HCT116 (cell line): ENCODE measurements around the gene ALDH1A1. TPM values are rescaled to one million over a fixed set of nuclear protein-coding genes. Genes with fewer than 3 reads are reported as not detected.

Experiments
- ATAC-seq: fragments of 200-7000 bp; cut with Tn5 transposase; 2 replicates; pipeline ENCODE4 v1.9.1; 2020; ENCODE audit warnings: mild to moderate bottlenecking, moderate library complexity
- BruUV-seq: library from RNA; stranded (reverse); fragments of 400-500 nt; replicated peaks from 2 replicates; lab custom pipeline; 2021; lab: Mats Ljungman, UMichigan
- CTCF ChIA-PET: fragments of 300-600 bp; sonication (Branson Sonifier 250); formaldehyde crosslinking; loops from one replicate; lab custom pipeline; 2021; ENCODE audit warnings: antibody characterized with exemption; lab: Charles Lee
- POLR2A ChIA-PET: fragments of 300-600, 350-600 bp; sonication (Branson Sonifier 250); formaldehyde crosslinking; loops from one replicate; lab custom pipeline; 2021; ENCODE audit warnings: antibody characterized with exemption; lab: Charles Lee
- RAD21 ChIA-PET, 2 experiments: fragments of 300-600 bp; sonication (Branson Sonifier 250); formaldehyde crosslinking; loops; one replicate each; lab custom pipeline; 2023; ENCODE audit warnings: low total read pairs in 2 of 2; ENCODE audit not compliant: uncharacterized antibody in 2 of 2, unreplicated experiment in 2 of 2, low non-redundant PET in 1 of 2; lab: Charles Lee
- DNase-seq: peaks from one replicate; pipeline ENCODE4 v3.0.0-alpha.2; 2010; ENCODE audit warnings: low read depth, low spot score
- H2AFZ ChIP-seq: fragments of 200-600 bp; shearing (Covaris generic), sonication (generic); 2 replicates; pipeline ENCODE4 v1.6.1; 2017; ENCODE audit warnings: low read depth, mixed run types, mixed read lengths, antibody characterized with exemption, low read length; ENCODE audit not compliant: poor library complexity, severe bottlenecking
- H3K27ac ChIP-seq: 2 replicates; pipeline ENCODE4 v1.5.1; 2012; ENCODE audit warnings: low read depth, low read length
- H3K27me3 ChIP-seq: fragments of 200-600 bp; sonication (generic); 2 replicates; pipeline ENCODE4 v1.6.1; 2016; ENCODE audit warnings: mixed run types, low read length, mixed read lengths; ENCODE audit not compliant: insufficient read depth
- H3K36me3 ChIP-seq, 2 experiments: fragments of 200-500 bp in 1 of 2; fragments of 200-600 bp in 1 of 2; sonication (Bioruptor generic) in 1 of 2; sonication (generic) in 1 of 2; 2 replicates each; pipeline versions ENCODE4 v1.5.1 to v1.6.1; 2014 to 2016; ENCODE audit warnings: low read length in 2 of 2, inconsistent platforms in 1 of 2, mixed read lengths in 1 of 2, mixed run types in 1 of 2; ENCODE audit not compliant: insufficient read depth in 2 of 2, control insufficient read depth in 1 of 2
- H3K4me1 ChIP-seq, 2 experiments: fragments of 200-600 bp in 1 of 2; sonication (generic) in 1 of 2; 2 replicates each; pipeline versions ENCODE4 v1.5.1 to v1.6.1; 2012 to 2017; ENCODE audit warnings: low read length in 2 of 2, inconsistent platforms in 1 of 2, mild to moderate bottlenecking in 1 of 2, mixed read lengths in 1 of 2, mixed run types in 1 of 2, moderate library complexity in 1 of 2; ENCODE audit not compliant: insufficient read depth in 2 of 2, control insufficient read depth in 1 of 2
- H3K4me2 ChIP-seq: fragments of 200-600 bp; sonication (generic); 2 replicates; pipeline ENCODE4 v1.6.1; 2017; ENCODE audit warnings: mixed run types, low read length, mixed read lengths
- H3K4me3 ChIP-seq, 2 experiments: fragments of 200-600 bp in 1 of 2; sonication (generic) in 1 of 2; replicated peaks in 1 of 2; 2 replicates each; pipeline ENCODE4 v1.5.1; 2011 to 2016; ENCODE audit warnings: low read length in 2 of 2, control low read depth in 1 of 2, low read depth in 1 of 2, mild to moderate bottlenecking in 1 of 2, mixed read lengths in 1 of 2, mixed run types in 1 of 2
- H3K79me2 ChIP-seq: fragments of 200-600 bp; sonication (generic); 2 replicates; pipeline ENCODE4 v1.6.1; 2017; ENCODE audit warnings: mild to moderate bottlenecking, mixed run types, low read length, moderate library complexity, mixed read lengths; ENCODE audit not compliant: insufficient read depth
- H3K9ac ChIP-seq: fragments of 200-600 bp; sonication (generic); 2 replicates; pipeline ENCODE4 v1.6.1; 2016; ENCODE audit warnings: low read length, mixed read lengths
- H3K9me2 ChIP-seq: fragments of 200-600 bp; sonication (generic), shearing (Covaris generic); 2 replicates; pipeline ENCODE4 v1.6.1; 2017; ENCODE audit warnings: mixed run types, mild to moderate bottlenecking, moderate library complexity; ENCODE audit not compliant: insufficient read depth
- H3K9me3 ChIP-seq, 2 experiments: fragments of 200-500 bp in 1 of 2; fragments of 200-600 bp in 1 of 2; sonication (Bioruptor generic) in 1 of 2; sonication (generic) in 1 of 2; 2 replicates each; pipeline ENCODE4 v1.6.1; 2014 to 2017; ENCODE audit warnings: low read length in 2 of 2, mixed read lengths in 2 of 2, inconsistent platforms in 1 of 2, low read depth in 1 of 2, mild to moderate bottlenecking in 1 of 2, mixed run types in 1 of 2, moderate library complexity in 1 of 2; ENCODE audit not compliant: control insufficient read depth in 1 of 2, insufficient read depth in 1 of 2
- H4K20me1 ChIP-seq: fragments of 200-600 bp; sonication (generic), shearing (Covaris generic); 2 replicates; pipeline ENCODE4 v1.6.1; 2017; ENCODE audit warnings: mixed run types, mild to moderate bottlenecking, moderate library complexity; ENCODE audit not compliant: insufficient read depth
- CBX3 ChIP-seq: IDR thresholded peaks from 2 replicates; pipeline ENCODE4 v1.6.1; 2012; ENCODE audit warnings: low read depth
- CEBPB ChIP-seq: IDR thresholded peaks from 2 replicates; pipeline ENCODE4 v1.6.1; 2012; ENCODE audit warnings: low read depth
- EGR1 ChIP-seq: IDR thresholded peaks from 2 replicates; pipeline ENCODE4 v1.6.1; 2012; ENCODE audit warnings: low read depth
- ELF1 ChIP-seq: IDR thresholded peaks from 2 replicates; pipeline ENCODE4 v1.6.1; 2012; ENCODE audit warnings: low read depth, borderline replicate concordance
- EZH2 ChIP-seq: fragments of 200-600 bp; sonication (generic); IDR thresholded peaks from 2 replicates; pipeline ENCODE4 v1.6.1; 2017; ENCODE audit warnings: antibody characterized with exemption, mixed run types
- EZH2phosphoT487 ChIP-seq: fragments of 200-600 bp; IDR thresholded peaks from 2 replicates; pipeline ENCODE4 v1.6.1; 2018; ENCODE audit warnings: antibody characterized with exemption, borderline replicate concordance
- FOSL1 ChIP-seq: IDR thresholded peaks from 2 replicates; pipeline ENCODE4 v1.6.1; 2012; ENCODE audit warnings: low read depth
- POLR2A ChIP-seq: IDR thresholded peaks from 2 replicates; pipeline ENCODE4 v1.7.0; 2011; ENCODE audit warnings: borderline replicate concordance; ENCODE audit not compliant: insufficient read depth, insufficient read length; ENCODE audit errors: extremely low read depth
- POLR2AphosphoS5 ChIP-seq: IDR thresholded peaks from 2 replicates; pipeline ENCODE4 v1.6.1; 2011; ENCODE audit warnings: mild to moderate bottlenecking, low read depth, low read length, moderate library complexity
- RAD21 ChIP-seq: IDR thresholded peaks from 2 replicates; pipeline ENCODE4 v1.6.1; 2012; ENCODE audit warnings: low read depth, mild to moderate bottlenecking
- SIN3A ChIP-seq: IDR thresholded peaks from 2 replicates; pipeline ENCODE4 v1.6.1; 2012; ENCODE audit warnings: low read depth
- TCF7L2 ChIP-seq: IDR thresholded peaks from 2 replicates; pipeline ENCODE4 v1.7.0; 2011; ENCODE audit warnings: borderline replicate concordance, inconsistent platforms; ENCODE audit not compliant: insufficient read depth, insufficient read length; ENCODE audit errors: extremely low read depth
- YY1 ChIP-seq: IDR thresholded peaks from 2 replicates; pipeline ENCODE4 v1.6.1; 2011; ENCODE audit warnings: low read length, low read depth, moderate library complexity, mild to moderate bottlenecking; ENCODE audit not compliant: insufficient replicate concordance; ENCODE audit errors: extremely low read depth
- ZFX ChIP-seq: fragments of 450-650 bp; IDR thresholded peaks from 2 replicates; pipeline ENCODE4 v1.6.1; 2017
- ZNF274 ChIP-seq: fragments of 200-500 bp; sonication (Bioruptor generic); IDR thresholded peaks from 2 replicates; pipeline ENCODE4 v1.6.1; 2014; ENCODE audit warnings: mild to moderate bottlenecking, low read depth, low read length, inconsistent platforms
- intact Hi-C: fragments of 100-400 bp; cut with micrococcal nuclease; formaldehyde crosslinking; loops from 2 replicates; pipeline ENCODE4 v1.10.0; 2022
- total RNA-seq: library from RNA; stranded (reverse); gene quantifications from one replicate; pipeline ENCODE4 v1.2.1, GENCODE V29; 2021; ENCODE audit not compliant: unreplicated experiment
- TF ChIP-seq, protein P1 (sequence below): IDR thresholded peaks from 2 replicates; pipeline ENCODE4 v1.6.1; 2011; ENCODE audit warnings: mild to moderate bottlenecking, low read length, moderate library complexity; ENCODE audit not compliant: insufficient replicate concordance; ENCODE audit errors: extremely low read depth
- TF ChIP-seq, protein P2 (sequence below): IDR thresholded peaks from 2 replicates; pipeline ENCODE4 v1.6.1; 2012
- TF ChIP-seq, protein P3 (sequence below): IDR thresholded peaks from 2 replicates; pipeline ENCODE4 v1.6.1; 2012; ENCODE audit warnings: low read depth
- TF ChIP-seq, protein P4 (sequence below): IDR thresholded peaks from 2 replicates; pipeline ENCODE4 v1.6.1; 2012

Gene ALDH1A1
- total RNA-seq, 1 experiment from 2014 or later = 0.44 TPM

DNA sequence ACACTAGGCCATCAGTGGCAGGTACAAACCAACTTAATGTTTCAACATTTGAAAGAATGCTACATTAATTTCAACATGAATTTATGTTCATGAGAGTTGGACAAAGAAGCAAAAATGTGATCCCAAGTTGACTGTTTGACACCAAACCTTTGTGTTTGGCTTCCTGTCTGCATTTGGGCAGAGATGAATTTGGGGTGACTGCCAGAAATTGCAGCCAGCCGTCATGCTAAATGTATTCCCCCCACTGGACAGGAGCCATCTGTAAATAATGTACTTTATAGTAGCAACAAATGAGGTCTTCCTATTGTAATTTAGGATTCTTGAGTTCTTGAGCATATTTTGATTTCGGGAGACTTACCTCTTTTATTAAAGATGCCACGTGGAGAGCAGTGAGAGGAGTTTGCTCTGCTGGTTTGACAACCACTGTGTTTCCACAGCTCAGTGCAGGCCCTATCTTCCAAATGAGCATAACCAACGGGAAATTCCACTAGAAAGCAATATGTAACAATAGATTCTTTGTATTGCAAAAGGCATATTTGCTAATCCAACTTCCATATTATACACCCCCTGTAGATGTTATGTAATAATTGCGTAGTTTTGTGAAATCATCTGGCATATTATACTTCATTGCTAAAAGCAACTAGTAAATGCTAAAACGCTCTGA is 27.6 kb downstream of the ALDH1A1 start:
- H3K9me2 ChIP-seq = no peaks in the 10 kb centered on the region
- H3K4me2 ChIP-seq = no peak overlapping the region
- no peaks in the 10 kb centered on the region for H3K27me3 ChIP-seq
- no peak for TF ChIP-seq POLR2A
- TF ChIP-seq POLR2AphosphoS5 = no peak
- TF ChIP-seq, protein P1, sequence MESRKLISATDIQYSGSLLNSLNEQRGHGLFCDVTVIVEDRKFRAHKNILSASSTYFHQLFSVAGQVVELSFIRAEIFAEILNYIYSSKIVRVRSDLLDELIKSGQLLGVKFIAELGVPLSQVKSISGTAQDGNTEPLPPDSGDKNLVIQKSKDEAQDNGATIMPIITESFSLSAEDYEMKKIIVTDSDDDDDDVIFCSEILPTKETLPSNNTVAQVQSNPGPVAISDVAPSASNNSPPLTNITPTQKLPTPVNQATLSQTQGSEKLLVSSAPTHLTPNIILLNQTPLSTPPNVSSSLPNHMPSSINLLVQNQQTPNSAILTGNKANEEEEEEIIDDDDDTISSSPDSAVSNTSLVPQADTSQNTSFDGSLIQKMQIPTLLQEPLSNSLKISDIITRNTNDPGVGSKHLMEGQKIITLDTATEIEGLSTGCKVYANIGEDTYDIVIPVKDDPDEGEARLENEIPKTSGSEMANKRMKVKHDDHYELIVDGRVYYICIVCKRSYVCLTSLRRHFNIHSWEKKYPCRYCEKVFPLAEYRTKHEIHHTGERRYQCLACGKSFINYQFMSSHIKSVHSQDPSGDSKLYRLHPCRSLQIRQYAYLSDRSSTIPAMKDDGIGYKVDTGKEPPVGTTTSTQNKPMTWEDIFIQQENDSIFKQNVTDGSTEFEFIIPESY = no peak
- TF ChIP-seq ELF1 = no peak
- TF ChIP-seq, protein P2, sequence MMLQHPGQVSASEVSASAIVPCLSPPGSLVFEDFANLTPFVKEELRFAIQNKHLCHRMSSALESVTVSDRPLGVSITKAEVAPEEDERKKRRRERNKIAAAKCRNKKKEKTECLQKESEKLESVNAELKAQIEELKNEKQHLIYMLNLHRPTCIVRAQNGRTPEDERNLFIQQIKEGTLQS = no peak
- TF ChIP-seq EZH2phosphoT487 = no peak
- TF ChIP-seq ZFX = no peak
- no peak for TF ChIP-seq SIN3A
- no peak for TF ChIP-seq YY1
- no peak for TF ChIP-seq EGR1
- TF ChIP-seq CEBPB = no peak
- TF ChIP-seq, protein P3, sequence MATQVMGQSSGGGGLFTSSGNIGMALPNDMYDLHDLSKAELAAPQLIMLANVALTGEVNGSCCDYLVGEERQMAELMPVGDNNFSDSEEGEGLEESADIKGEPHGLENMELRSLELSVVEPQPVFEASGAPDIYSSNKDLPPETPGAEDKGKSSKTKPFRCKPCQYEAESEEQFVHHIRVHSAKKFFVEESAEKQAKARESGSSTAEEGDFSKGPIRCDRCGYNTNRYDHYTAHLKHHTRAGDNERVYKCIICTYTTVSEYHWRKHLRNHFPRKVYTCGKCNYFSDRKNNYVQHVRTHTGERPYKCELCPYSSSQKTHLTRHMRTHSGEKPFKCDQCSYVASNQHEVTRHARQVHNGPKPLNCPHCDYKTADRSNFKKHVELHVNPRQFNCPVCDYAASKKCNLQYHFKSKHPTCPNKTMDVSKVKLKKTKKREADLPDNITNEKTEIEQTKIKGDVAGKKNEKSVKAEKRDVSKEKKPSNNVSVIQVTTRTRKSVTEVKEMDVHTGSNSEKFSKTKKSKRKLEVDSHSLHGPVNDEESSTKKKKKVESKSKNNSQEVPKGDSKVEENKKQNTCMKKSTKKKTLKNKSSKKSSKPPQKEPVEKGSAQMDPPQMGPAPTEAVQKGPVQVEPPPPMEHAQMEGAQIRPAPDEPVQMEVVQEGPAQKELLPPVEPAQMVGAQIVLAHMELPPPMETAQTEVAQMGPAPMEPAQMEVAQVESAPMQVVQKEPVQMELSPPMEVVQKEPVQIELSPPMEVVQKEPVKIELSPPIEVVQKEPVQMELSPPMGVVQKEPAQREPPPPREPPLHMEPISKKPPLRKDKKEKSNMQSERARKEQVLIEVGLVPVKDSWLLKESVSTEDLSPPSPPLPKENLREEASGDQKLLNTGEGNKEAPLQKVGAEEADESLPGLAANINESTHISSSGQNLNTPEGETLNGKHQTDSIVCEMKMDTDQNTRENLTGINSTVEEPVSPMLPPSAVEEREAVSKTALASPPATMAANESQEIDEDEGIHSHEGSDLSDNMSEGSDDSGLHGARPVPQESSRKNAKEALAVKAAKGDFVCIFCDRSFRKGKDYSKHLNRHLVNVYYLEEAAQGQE = no peak
- TF ChIP-seq, protein P4, sequence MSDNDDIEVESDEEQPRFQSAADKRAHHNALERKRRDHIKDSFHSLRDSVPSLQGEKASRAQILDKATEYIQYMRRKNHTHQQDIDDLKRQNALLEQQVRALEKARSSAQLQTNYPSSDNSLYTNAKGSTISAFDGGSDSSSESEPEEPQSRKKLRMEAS = no peak
- TF ChIP-seq CBX3 = no peak
- no peak for TF ChIP-seq RAD21
- no peak for TF ChIP-seq EZH2
- no peak for TF ChIP-seq FOSL1
- TF ChIP-seq TCF7L2 = no peak
- TF ChIP-seq ZNF274 = no peak
- no peaks in the 10 kb centered on the region for H3K9me3 ChIP-seq
- H3K79me2 ChIP-seq = no peaks in the 10 kb centered on the region
- no peaks in the 10 kb centered on the region for H3K36me3 ChIP-seq
- BruUV-seq = no TSS peak
- ATAC-seq (no peak), DNase-seq (no peak)
- RAD21 ChIA-PET = no interaction called here
- POLR2A ChIA-PET = no interaction called here
- H3K9ac ChIP-seq = no peak overlapping the region
- H3K4me1 ChIP-seq = no peaks in the 10 kb centered on the region
- intact Hi-C loops = no loop called here
- no peak overlapping the region for H3K27ac ChIP-seq
- no peak overlapping the region for H3K4me3 ChIP-seq
- no peak overlapping the region for H2AFZ ChIP-seq
- H4K20me1 ChIP-seq = no peaks in the 10 kb centered on the region
- CTCF ChIA-PET = no interaction called here
